ENCODE measurements around the gene MRC2. TPM values are rescaled to one million over a fixed set of nuclear protein-coding genes. Genes with fewer than 3 reads are reported as not detected.

The MRC2 gene
- total and polyA plus RNA-seq, 9 of the 15 experiments (the other 6 are each of a cell fraction or from before 2014, with no cell fraction given): 0.28 to 11.5 (median 6.6) TPM

DNA sequence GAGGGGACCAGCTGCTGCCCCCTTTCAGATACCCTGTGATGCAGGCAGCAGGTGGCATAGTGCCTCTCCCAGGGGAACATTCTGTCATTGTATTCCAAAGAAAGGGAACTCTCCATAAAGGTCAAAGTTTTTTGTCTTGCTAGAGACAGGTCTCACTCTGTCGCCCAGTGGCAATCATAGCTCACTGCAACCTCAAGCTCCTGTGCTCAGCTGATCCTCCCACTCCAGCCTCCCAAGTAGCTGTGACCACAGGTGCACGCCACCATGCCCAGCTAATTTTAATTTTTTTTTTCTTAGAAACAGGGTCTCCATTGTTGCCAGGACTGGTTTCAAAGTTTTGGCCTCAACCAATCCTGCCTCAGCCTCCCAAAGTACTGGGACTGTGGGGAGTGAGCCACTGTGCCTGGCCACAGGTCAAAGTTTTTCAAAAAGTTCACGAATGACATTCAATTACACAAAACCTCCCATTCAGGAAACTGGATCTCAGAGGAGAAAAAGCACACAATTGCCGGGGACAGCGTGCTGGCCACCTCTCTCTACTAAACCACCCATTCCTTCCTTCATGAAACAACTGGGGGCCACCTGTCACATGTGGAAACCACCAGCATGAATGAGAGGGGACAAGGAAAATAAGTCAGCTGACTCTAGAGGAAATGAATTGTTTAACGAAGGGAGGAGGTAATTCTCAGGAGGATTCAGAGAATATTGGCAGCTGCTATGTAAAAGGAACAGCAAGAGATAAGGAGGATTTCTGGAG lies 100.6 kb downstream of the MRC2 start:
- Histone ChIP-seq H3K36me3 (ENCODE audit: control insufficient read depth, insufficient read depth, low read length) (no peaks in the 10 kb centered on the region), H3K4me3 (no peak overlapping the region), H4K20me1 (replicated peaks; ENCODE audit: control insufficient read depth, insufficient read depth, low read length) (no peaks in the 10 kb centered on the region), H3K27ac (ENCODE audit: extremely low read depth, low read depth, low read length) (no peak overlapping the region), H3K4me2 (ENCODE audit: insufficient read depth, low read length) (no peak overlapping the region), H3K9me1 (ENCODE audit: control insufficient read depth, insufficient read depth, low read length) (no peaks in the 10 kb centered on the region), H3K27me3 (ENCODE audit: control insufficient read depth in 2 of 2, insufficient read depth in 2 of 2, low read length in 2 of 2) (peaks cover 9 to 35% of the 10 kb centered on the region in 2 experiments; a peak in 3 of 5 replicates), H3K9me3 (replicated peaks; ENCODE audit: control insufficient read depth, insufficient read depth, low read depth, low read length) (no peaks in the 10 kb centered on the region), H3K79me2 (ENCODE audit: control insufficient read depth, insufficient read depth, low read length) (no peaks in the 10 kb centered on the region), H3K9ac (ENCODE audit: insufficient read depth in 1 of 2, low read depth in 2 of 2, low read length in 2 of 2) (no peak overlapping the region), H2AFZ (ENCODE audit: low read depth, low read length) (no peak overlapping the region), H3K4me1 (replicated peaks in 1 of 2; ENCODE audit: control insufficient read depth in 2 of 2, insufficient read depth in 2 of 2, low read length in 2 of 2) (no peaks in the 10 kb centered on the region; a peak in 2 of 5 replicates)
- in situ Hi-C loops (cut with MboI) (no loop called here), intact Hi-C loops (cut with micrococcal nuclease) (no loop called here)
- DNase-seq (ENCODE audit: extremely low read depth in 1 of 4, low spot score in 3 of 4) (peak in 1 of 4 experiments; percentile 19), FAIRE-seq (peak; percentile 32), ATAC-seq (no peak; the same call in 2 of the 3 replicates)
- CTCF ChIA-PET (ENCODE audit: low intra/inter-chr PET ratio): no interaction called here
- POLR2A ChIA-PET: no interaction called here
- TF ChIP-seq EGR1 (conservative IDR thresholded peaks at IDR 0.05) (peak; percentile 40), RAD21 (CRISPR knock-in tag; conservative IDR thresholded peaks at IDR 0.05 in 1 of 2, IDR thresholded peaks at IDR 0.05 in 1 of 2) (peak in 1 of 2 experiments; percentile 33; a peak in 1 of 4 replicates), ZNF263 (CRISPR knock-in tag; IDR thresholded peaks at IDR 0.05; ENCODE audit: borderline replicate concordance) (peak; percentile 70), ZNF124 (CRISPR knock-in tag; IDR thresholded peaks at IDR 0.05) (no peak), SMC3 (conservative IDR thresholded peaks at IDR 0.05; ENCODE audit: insufficient read depth, low read depth, low read length) (0 out of 2 replicates have a peak, but pooled peaks have one; percentile 19), NFE2L1 (tag; IDR thresholded peaks at IDR 0.05; ENCODE audit: borderline replicate concordance, low read depth) (no peak), CTCF (IDR thresholded peaks at IDR 0.05 in 2 of 3, conservative IDR thresholded peaks at IDR 0.05 in 1 of 3; ENCODE audit: insufficient read depth in 2 of 3, low read depth in 1 of 3, low read length in 3 of 3) (peak in 2 of 3 experiments; percentile 22 to 32; a peak in 1 of 6 replicates)
- TF ChIP-seq, protein P1, sequence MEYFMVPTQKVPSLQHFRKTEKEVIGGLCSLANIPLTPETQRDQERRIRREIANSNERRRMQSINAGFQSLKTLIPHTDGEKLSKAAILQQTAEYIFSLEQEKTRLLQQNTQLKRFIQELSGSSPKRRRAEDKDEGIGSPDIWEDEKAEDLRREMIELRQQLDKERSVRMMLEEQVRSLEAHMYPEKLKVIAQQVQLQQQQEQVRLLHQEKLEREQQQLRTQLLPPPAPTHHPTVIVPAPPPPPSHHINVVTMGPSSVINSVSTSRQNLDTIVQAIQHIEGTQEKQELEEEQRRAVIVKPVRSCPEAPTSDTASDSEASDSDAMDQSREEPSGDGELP (CRISPR knock-in tag; IDR thresholded peaks at IDR 0.05; ENCODE audit: borderline replicate concordance): peak; percentile 73; the same call in 1 of the 2 replicates
- WGBS (ENCODE audit: insufficient coverage, low coverage, missing lambda C conversion rate): 1% methylated on average over 6 of the region's 6 CpGs
- BruUV-seq (replicated peaks): no TSS peak

Measured in K562 (cell line).